PFSK-1 (cell line): Measurements from ENCODE around the gene NKX6-2.

ENCODE experiments used
- FOXP2 ChIP-seq: optimal IDR thresholded peaks from 2 replicates; pipeline ENCODE3; 2011; ENCODE audit warnings: borderline replicate concordance, control low read depth, inconsistent platforms; ENCODE audit not compliant: insufficient read depth; ENCODE audit errors: extremely low read length, extremely low read depth
- POLR2AphosphoS5 ChIP-seq: IDR thresholded peaks from 2 replicates; pipeline ENCODE4 v1.6.1; 2012; ENCODE audit warnings: low read depth, mild to moderate bottlenecking, control low read depth, low read length, moderate library complexity
- SIN3A ChIP-seq: IDR thresholded peaks from 2 replicates; pipeline ENCODE4 v1.6.1; 2012; ENCODE audit warnings: mild to moderate bottlenecking, low read length, moderate library complexity, borderline replicate concordance; ENCODE audit not compliant: insufficient read depth
- TAF1 ChIP-seq: IDR thresholded peaks from 2 replicates; pipeline ENCODE4 v1.6.1; 2012; ENCODE audit warnings: low read length, control low read depth, borderline replicate concordance; ENCODE audit not compliant: insufficient read depth
- TF ChIP-seq, protein P1 (sequence below), 2 experiments: IDR thresholded peaks; 2 replicates each; pipeline versions ENCODE4 v1.6.1 to v1.8.0; 2011 to 2012; ENCODE audit warnings: low read depth in 2 of 2, low read length in 2 of 2, control low read depth in 1 of 2, inconsistent platforms in 1 of 2, mild to moderate bottlenecking in 1 of 2, moderate library complexity in 1 of 2; ENCODE audit not compliant: insufficient read depth in 1 of 2

- no peak for TF ChIP-seq SIN3A
- no peak for TF ChIP-seq TAF1
- no peak for TF ChIP-seq POLR2AphosphoS5
- TF ChIP-seq, protein P1, sequence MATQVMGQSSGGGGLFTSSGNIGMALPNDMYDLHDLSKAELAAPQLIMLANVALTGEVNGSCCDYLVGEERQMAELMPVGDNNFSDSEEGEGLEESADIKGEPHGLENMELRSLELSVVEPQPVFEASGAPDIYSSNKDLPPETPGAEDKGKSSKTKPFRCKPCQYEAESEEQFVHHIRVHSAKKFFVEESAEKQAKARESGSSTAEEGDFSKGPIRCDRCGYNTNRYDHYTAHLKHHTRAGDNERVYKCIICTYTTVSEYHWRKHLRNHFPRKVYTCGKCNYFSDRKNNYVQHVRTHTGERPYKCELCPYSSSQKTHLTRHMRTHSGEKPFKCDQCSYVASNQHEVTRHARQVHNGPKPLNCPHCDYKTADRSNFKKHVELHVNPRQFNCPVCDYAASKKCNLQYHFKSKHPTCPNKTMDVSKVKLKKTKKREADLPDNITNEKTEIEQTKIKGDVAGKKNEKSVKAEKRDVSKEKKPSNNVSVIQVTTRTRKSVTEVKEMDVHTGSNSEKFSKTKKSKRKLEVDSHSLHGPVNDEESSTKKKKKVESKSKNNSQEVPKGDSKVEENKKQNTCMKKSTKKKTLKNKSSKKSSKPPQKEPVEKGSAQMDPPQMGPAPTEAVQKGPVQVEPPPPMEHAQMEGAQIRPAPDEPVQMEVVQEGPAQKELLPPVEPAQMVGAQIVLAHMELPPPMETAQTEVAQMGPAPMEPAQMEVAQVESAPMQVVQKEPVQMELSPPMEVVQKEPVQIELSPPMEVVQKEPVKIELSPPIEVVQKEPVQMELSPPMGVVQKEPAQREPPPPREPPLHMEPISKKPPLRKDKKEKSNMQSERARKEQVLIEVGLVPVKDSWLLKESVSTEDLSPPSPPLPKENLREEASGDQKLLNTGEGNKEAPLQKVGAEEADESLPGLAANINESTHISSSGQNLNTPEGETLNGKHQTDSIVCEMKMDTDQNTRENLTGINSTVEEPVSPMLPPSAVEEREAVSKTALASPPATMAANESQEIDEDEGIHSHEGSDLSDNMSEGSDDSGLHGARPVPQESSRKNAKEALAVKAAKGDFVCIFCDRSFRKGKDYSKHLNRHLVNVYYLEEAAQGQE (IDR thresholded peaks at IDR 0.05; ENCODE audit: insufficient read depth in 1 of 2, low read depth in 2 of 2, low read length in 2 of 2) = no peak
- TF ChIP-seq FOXP2 = no peak
Observed at GRCh38 chr10:132750936-132751335, 35.0 kb downstream of the NKX6-2 start.
